BE2C (cell line): Measurements from ENCODE around the gene SLC8A1.

Experiments
- DNase-seq: peaks from one replicate; pipeline ENCODE4 v3.0.0-alpha.2; 2020
- H3K27me3 ChIP-seq: fragments of 250-450 bp; sonication (Bioruptor Pico); 2 replicates; pipeline ENCODE4 v1.5.1; 2020; ENCODE audit warnings: mild to moderate bottlenecking
- H3K36me3 ChIP-seq: fragments of 250-450 bp; sonication (Bioruptor Pico); 2 replicates; pipeline ENCODE4 v1.5.1; 2020; ENCODE audit warnings: mild to moderate bottlenecking
- H3K4me1 ChIP-seq: fragments of 250-450 bp; sonication (Bioruptor Pico); 2 replicates; pipeline ENCODE4 v1.5.1; 2020
- H3K4me3 ChIP-seq: 2 replicates; pipeline ENCODE4 v1.5.1; 2011; ENCODE audit warnings: low read depth, low read length
- H3K9me3 ChIP-seq: fragments of 250-450 bp; sonication (Bioruptor Pico); 2 replicates; pipeline ENCODE4 v1.5.1; 2020
- TF ChIP-seq, protein P1 (sequence below): IDR thresholded peaks from 2 replicates; pipeline ENCODE4 v1.5.1; 2012; ENCODE audit warnings: mild to moderate bottlenecking, low read depth, low read length

SLC8A1 gene

DNA sequence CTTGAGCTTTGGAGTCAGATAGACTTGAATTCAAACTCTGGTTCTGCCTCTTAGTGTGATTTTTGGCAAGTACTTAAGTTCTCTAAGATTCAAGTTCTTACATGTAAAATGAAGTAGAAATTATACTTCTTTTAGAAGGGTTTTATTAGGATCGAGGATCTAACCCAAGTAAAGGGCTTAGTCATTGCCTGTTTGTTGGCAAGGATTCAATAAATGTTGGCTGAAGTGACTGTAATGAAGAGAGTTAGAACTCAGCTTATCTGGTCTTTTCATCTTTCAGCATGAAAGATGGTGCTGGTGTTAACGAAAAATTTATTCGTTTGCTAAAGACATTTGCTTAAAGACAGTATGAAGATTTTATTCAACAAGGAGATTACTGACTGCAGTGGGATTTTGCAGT is 356.9 kb downstream of the SLC8A1 start:
- TF ChIP-seq, protein P1, sequence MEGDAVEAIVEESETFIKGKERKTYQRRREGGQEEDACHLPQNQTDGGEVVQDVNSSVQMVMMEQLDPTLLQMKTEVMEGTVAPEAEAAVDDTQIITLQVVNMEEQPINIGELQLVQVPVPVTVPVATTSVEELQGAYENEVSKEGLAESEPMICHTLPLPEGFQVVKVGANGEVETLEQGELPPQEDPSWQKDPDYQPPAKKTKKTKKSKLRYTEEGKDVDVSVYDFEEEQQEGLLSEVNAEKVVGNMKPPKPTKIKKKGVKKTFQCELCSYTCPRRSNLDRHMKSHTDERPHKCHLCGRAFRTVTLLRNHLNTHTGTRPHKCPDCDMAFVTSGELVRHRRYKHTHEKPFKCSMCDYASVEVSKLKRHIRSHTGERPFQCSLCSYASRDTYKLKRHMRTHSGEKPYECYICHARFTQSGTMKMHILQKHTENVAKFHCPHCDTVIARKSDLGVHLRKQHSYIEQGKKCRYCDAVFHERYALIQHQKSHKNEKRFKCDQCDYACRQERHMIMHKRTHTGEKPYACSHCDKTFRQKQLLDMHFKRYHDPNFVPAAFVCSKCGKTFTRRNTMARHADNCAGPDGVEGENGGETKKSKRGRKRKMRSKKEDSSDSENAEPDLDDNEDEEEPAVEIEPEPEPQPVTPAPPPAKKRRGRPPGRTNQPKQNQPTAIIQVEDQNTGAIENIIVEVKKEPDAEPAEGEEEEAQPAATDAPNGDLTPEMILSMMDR = no peak
- DNase-seq = no peak
- H3K36me3 ChIP-seq = no peaks in the 10 kb centered on the region
- H3K4me1 ChIP-seq = peaks cover 10% of the 10 kb centered on the region
- no peaks in the 10 kb centered on the region for H3K27me3 ChIP-seq
- no peaks in the 10 kb centered on the region for H3K9me3 ChIP-seq
- H3K4me3 ChIP-seq = no peak overlapping the region

DNA sequence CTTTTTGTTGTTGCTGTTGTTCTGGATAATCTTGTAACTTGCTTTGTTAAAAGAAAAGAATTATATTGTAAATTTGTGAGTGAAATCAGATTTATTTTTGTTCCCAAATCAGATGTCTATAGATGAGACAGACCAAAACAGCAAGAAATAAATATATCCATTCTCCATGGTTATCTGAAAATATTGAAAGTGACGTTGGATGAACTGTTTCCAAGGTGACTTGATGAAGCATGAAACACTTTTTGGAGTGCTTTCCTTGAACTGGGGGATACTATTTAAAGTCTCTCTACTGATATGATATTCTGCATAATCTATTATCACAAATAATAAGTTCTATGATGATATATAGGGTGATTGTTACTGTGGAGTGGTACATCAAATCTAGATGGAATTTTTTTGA is 357.4 kb downstream of the SLC8A1 start:
- H3K4me3 ChIP-seq = no peak overlapping the region
- DNase-seq = no peak
- TF ChIP-seq, protein P1 = no peak
- H3K27me3 ChIP-seq = no peaks in the 10 kb centered on the region
- no peaks in the 10 kb centered on the region for H3K9me3 ChIP-seq
- no peaks in the 10 kb centered on the region for H3K36me3 ChIP-seq
- peaks cover 10% of the 10 kb centered on the region for H3K4me1 ChIP-seq

DNA sequence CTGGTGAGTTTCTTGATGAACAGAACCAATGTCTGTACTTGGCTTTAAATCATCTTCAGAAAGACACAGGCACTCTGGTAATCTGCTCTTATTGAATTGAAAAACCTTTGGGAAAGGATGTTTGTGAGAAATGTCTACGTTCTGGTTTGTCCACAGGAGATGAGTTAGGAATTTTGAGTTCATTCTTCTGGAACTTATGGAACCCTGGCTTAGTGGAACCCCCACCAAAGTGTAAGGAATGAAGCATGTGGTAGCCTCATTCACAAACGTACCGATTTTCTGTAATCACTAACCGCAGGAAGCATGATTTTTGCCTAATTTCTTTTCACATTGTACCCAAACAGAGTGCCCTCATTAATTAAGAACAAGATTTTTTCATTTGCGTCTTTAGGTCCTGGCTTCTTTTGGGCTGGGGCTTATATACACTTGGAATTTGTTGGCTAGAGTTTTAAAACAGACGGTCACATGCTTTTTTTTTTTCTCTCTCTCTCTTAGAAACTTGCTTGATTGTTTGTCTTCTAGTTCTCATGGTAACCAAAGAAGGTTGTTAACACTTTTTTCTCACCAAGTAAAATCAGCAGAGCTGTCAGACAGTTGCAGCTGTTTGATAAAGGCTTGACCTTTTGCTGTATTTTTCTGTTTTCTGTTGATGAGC is 358.7 kb downstream of the SLC8A1 start:
- Histone ChIP-seq H3K9me3 (no peaks in the 10 kb centered on the region), H3K27me3 (no peaks in the 10 kb centered on the region), H3K4me1 (peaks cover 10% of the 10 kb centered on the region), H3K36me3 (no peaks in the 10 kb centered on the region), H3K4me3 (no peak overlapping the region)
- DNase-seq = no peak
- TF ChIP-seq, protein P1 = no peak

DNA sequence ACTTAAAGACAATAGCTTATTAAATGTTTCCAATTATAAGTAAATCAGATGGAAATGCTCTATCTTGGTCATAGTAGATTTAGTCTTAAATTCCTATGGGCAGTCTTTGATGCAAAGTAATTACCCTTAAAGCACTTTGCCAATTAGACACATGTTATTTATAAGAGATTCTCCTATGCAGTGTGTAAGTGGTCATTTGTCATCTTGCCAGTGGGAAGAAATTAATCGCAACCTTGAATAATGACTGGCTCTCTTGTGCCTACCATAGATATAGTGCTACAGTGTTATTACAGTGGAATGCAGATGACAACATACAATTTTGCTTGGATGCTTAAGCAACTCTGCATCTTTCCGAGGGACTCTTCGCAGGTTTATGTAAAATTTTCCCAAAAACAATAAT is 361.8 kb downstream of the SLC8A1 start:
- Histone ChIP-seq H3K36me3 (no peaks in the 10 kb centered on the region), H3K4me1 (peaks cover 4% of the 10 kb centered on the region), H3K27me3 (no peaks in the 10 kb centered on the region), H3K4me3 (no peak overlapping the region), H3K9me3 (no peaks in the 10 kb centered on the region)
- TF ChIP-seq, protein P1 = no peak
- DNase-seq = no peak

DNA sequence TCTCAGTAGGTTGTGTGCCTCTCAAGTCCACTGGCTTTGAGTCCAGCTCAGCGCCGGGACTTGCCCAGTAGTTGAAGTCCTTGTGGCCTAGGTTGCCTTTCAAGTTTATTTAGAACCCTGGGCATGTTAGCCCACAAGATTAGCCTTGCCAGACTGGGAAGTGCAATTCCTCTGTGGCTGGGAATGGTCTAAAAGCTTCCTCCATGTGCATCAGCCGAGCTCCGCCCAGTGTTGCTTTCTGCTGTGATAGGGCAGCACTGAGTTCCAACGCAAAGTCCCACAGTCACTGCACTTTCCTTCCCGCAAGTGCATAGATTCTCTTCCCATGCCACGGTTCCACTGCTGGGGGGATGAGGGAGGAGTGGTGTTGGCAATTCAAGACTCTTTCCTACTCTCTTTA is 364.0 kb downstream of the SLC8A1 start:
- H3K36me3 ChIP-seq = no peaks in the 10 kb centered on the region
- DNase-seq = no peak
- no peaks in the 10 kb centered on the region for H3K9me3 ChIP-seq
- no peaks in the 10 kb centered on the region for H3K4me1 ChIP-seq
- H3K27me3 ChIP-seq = no peaks in the 10 kb centered on the region
- TF ChIP-seq, protein P1 = no peak
- no peak overlapping the region for H3K4me3 ChIP-seq

DNA sequence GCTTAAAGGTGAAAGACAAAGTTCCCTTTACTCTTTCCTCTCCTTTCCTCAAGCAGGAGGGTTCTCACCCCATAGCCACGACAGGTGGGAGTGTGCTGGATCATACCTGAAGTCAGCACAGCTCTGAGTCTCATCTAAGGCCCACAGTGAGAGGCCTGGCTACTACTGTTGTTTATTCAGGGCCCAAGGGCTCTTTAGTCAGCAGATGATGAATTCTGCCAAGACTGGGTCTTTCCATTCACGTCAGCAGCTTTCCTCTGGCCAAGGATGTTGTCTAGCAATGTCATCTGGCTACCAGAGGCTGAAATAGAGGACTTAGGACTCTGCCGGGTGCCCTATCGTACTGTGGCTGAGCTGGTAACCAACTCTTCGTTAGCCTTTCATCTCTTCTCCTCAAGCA is 364.5 kb downstream of the SLC8A1 start:
- H3K4me3 ChIP-seq = no peak overlapping the region
- no peaks in the 10 kb centered on the region for H3K27me3 ChIP-seq
- H3K36me3 ChIP-seq = no peaks in the 10 kb centered on the region
- DNase-seq = no peak
- no peaks in the 10 kb centered on the region for H3K9me3 ChIP-seq
- TF ChIP-seq, protein P1 = no peak
- no peaks in the 10 kb centered on the region for H3K4me1 ChIP-seq
